ENCODE results near the gene DNAJC4. TPM values are rescaled to one million over a fixed set of nuclear protein-coding genes. Genes with fewer than 3 reads are reported as not detected.
A peak's percentile ranks its signal among the peaks of the same experiment; 100 is the strongest.

Gene DNAJC4
- total and polyA plus RNA-seq, 9 of the 15 experiments (the other 6 are each of a cell fraction or from before 2014, with no cell fraction given), result 4.0 to 32.6 (median 19.9) TPM

DNA sequence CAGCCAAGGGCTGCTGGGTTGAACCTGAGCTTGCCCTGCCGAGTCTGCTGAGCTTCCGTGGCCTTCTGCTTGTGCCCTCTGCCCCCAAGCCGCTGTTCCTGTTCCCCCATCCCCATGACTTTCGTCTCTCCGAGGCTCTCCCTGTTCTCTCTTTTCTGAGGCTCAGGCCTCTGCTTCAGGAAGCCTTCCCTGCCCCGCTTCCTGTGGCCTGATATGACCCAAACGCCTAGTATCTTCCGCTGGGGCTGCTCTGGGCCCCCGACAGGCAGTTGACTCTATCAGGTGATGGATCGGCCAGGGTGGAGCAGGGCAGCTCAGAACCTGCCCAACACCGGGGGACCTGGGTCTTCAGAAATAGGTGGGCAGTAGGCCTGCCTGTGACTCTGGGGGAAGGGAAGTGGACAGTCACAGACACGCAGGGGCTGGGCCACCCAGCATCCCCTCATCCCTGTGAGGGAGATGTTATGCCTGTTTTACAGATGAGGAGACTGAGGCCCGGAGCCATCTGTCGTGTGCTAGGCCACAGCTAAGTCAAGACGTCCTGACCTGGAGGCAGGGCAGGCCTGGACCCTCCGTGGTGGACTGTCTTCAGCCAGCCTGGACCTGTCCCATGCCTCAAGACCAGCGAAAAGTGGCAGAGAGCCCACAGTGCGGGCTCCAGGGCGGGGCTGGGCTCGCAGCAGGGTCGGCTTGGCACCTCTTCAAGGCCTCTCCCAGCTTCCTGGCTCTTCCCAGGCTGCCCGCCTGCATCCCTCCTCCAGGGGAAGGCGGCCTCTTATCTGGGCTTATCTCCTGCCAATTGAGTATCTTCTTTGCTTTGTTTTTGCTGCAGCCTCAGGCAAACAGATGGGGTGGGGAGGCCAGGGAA lies 37.9 kb downstream of the DNAJC4 start (continued):
- no peak for TF ChIP-seq MIER1 (IDR thresholded peaks at IDR 0.05; ENCODE audit: low read depth)
- TF ChIP-seq JUNB (CRISPR knock-in tag; conservative IDR thresholded peaks at IDR 0.05), result no peak
- no peak for TF ChIP-seq ZNF224 (CRISPR knock-in tag; IDR thresholded peaks at IDR 0.05)
- TF ChIP-seq FOSL1 (tag; conservative IDR thresholded peaks at IDR 0.05), result no peak
- no peak for TF ChIP-seq OTX1 (CRISPR knock-in tag; IDR thresholded peaks at IDR 0.05)
- TF ChIP-seq TAF15 (IDR thresholded peaks at IDR 0.05; ENCODE audit: low read depth, low read length), result no peak
- TF ChIP-seq ZNF239 (CRISPR knock-in tag; IDR thresholded peaks at IDR 0.05), result no peak
- TF ChIP-seq MED1 (CRISPR knock-in tag; IDR thresholded peaks at IDR 0.05; ENCODE audit: borderline replicate concordance), result no peak
- no peak for TF ChIP-seq ZBTB34 (CRISPR knock-in tag; IDR thresholded peaks at IDR 0.05)
- TF ChIP-seq, protein P1, sequence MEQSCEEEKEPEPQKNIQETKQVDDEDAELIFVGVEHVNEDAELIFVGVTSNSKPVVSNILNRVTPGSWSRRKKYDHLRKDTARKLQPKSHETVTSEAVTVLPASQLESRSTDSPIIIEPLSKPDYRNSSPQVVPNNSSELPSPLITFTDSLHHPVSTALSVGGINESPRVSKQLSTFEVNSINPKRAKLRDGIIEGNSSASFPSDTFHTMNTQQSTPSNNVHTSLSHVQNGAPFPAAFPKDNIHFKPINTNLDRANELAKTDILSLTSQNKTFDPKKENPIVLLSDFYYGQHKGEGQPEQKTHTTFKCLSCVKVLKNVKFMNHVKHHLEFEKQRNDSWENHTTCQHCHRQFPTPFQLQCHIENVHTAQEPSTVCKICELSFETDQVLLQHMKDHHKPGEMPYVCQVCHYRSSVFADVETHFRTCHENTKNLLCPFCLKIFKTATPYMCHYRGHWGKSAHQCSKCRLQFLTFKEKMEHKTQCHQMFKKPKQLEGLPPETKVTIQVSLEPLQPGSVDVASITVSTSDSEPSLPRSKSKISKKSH (CRISPR knock-in tag; IDR thresholded peaks at IDR 0.05), result no peak
- 0 out of 4 replicates have a peak, but pooled peaks of 1 of the 2 experiments have one; percentile 2 for TF ChIP-seq RAD21 (CRISPR knock-in tag; conservative IDR thresholded peaks at IDR 0.05 in 1 of 2, IDR thresholded peaks at IDR 0.05 in 1 of 2)
- TF ChIP-seq, protein P2, sequence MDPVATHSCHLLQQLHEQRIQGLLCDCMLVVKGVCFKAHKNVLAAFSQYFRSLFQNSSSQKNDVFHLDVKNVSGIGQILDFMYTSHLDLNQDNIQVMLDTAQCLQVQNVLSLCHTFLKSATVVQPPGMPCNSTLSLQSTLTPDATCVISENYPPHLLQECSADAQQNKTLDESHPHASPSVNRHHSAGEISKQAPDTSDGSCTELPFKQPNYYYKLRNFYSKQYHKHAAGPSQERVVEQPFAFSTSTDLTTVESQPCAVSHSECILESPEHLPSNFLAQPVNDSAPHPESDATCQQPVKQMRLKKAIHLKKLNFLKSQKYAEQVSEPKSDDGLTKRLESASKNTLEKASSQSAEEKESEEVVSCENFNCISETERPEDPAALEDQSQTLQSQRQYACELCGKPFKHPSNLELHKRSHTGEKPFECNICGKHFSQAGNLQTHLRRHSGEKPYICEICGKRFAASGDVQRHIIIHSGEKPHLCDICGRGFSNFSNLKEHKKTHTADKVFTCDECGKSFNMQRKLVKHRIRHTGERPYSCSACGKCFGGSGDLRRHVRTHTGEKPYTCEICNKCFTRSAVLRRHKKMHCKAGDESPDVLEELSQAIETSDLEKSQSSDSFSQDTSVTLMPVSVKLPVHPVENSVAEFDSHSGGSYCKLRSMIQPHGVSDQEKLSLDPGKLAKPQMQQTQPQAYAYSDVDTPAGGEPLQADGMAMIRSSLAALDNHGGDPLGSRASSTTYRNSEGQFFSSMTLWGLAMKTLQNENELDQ (CRISPR knock-in tag; IDR thresholded peaks at IDR 0.05; ENCODE audit: borderline replicate concordance), result no peak
- no peak for TF ChIP-seq SRSF1 (IDR thresholded peaks at IDR 0.05; ENCODE audit: low read depth, low read length)
- TF ChIP-seq, protein P3, sequence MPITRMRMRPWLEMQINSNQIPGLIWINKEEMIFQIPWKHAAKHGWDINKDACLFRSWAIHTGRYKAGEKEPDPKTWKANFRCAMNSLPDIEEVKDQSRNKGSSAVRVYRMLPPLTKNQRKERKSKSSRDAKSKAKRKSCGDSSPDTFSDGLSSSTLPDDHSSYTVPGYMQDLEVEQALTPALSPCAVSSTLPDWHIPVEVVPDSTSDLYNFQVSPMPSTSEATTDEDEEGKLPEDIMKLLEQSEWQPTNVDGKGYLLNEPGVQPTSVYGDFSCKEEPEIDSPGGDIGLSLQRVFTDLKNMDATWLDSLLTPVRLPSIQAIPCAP (CRISPR knock-in tag; IDR thresholded peaks at IDR 0.05; ENCODE audit: borderline replicate concordance), result no peak
- peak; percentile 44; the same call in 1 of the 2 replicates for TF ChIP-seq ZSCAN29 (IDR thresholded peaks at IDR 0.05)
- TF ChIP-seq ZBED1 (IDR thresholded peaks at IDR 0.05), result no peak
- TF ChIP-seq MXI1 (IDR thresholded peaks at IDR 0.05; ENCODE audit: low read depth, low read length), result no peak
- no peak for TF ChIP-seq NFYB (IDR thresholded peaks at IDR 0.05; ENCODE audit: extremely low read depth, insufficient read length)
- peak; percentile 58 for TF ChIP-seq RBM22 (IDR thresholded peaks at IDR 0.05; ENCODE audit: low read depth, low read length, poor library complexity, severe bottlenecking)
- TF ChIP-seq ELK3 (CRISPR knock-in tag; IDR thresholded peaks at IDR 0.05), result no peak
